GM19351 (cell line): Measurements from ENCODE around the gene MYRFL.
"Not testable (repeated sequence)": the region's sequence is repeated elsewhere in the genome, so short reads cannot be mapped to it uniquely, and the experiment has no call there.

Source experiments
- ATAC-seq: cut with Tn5 transposase; IDR thresholded peaks from one replicate; pipeline ENCODE4 v1.9.1; 2021; ENCODE audit warnings: mild to moderate bottlenecking, moderate library complexity; ENCODE audit not compliant: unreplicated experiment

Gene MYRFL

GRCh38 chr12:69840727-69841126 is 15.7 kb downstream of the MYRFL start:
- no peak for ATAC-seq

GRCh38 chr12:69843608-69844007 is 18.6 kb downstream of the MYRFL start:
- ATAC-seq = no peak

GRCh38 chr12:69844416-69844815 is 19.4 kb downstream of the MYRFL start:
- ATAC-seq = no peak

- ATAC-seq = no peak
These were observed 19.8 kb downstream of the MYRFL start for GRCh38 chr12:69844836-69845235.

GRCh38 chr12:69846976-69847375 is 21.9 kb downstream of the MYRFL start:
- ATAC-seq = no peak

- no peak for ATAC-seq
These were observed 26.9 kb downstream of the MYRFL start for GRCh38 chr12:69851976-69852375.

GRCh38 chr12:69853176-69853961 is 28.3 kb downstream of the MYRFL start:
- not testable (repeated sequence) for ATAC-seq

GRCh38 chr12:69866698-69867097 is 41.7 kb downstream of the MYRFL start:
- ATAC-seq = no peak

GRCh38 chr12:69868695-69869094 is 43.7 kb downstream of the MYRFL start:
- no peak for ATAC-seq

- no peak for ATAC-seq
These were observed 47.8 kb downstream of the MYRFL start for GRCh38 chr12:69872804-69873203.

- ATAC-seq = no peak
These were observed 48.4 kb downstream of the MYRFL start for GRCh38 chr12:69873429-69873828.

- no peak for ATAC-seq
These were observed 49.6 kb downstream of the MYRFL start for GRCh38 chr12:69874606-69875005.

- no peak for ATAC-seq
These were observed 50.4 kb downstream of the MYRFL start for GRCh38 chr12:69875416-69875935.

GRCh38 chr12:69879007-69879960 is 54.3 kb downstream of the MYRFL start:
- ATAC-seq = peak; percentile 94

GRCh38 chr12:69880571-69880970 is 55.5 kb downstream of the MYRFL start:
- no peak for ATAC-seq

GRCh38 chr12:69881771-69882170 is 56.7 kb downstream of the MYRFL start:
- ATAC-seq = no peak

- ATAC-seq = no peak
These were observed 59.4 kb downstream of the MYRFL start for GRCh38 chr12:69884386-69884785.

- ATAC-seq = peak; percentile 88
These were observed 60.6 kb downstream of the MYRFL start for GRCh38 chr12:69885658-69886057.

GRCh38 chr12:69886109-69886508 is 61.1 kb downstream of the MYRFL start:
- no peak for ATAC-seq

- no peak for ATAC-seq
These were observed 61.7 kb downstream of the MYRFL start for GRCh38 chr12:69886715-69887114.

GRCh38 chr12:69888901-69889300 is 63.9 kb downstream of the MYRFL start:
- no peak for ATAC-seq
